Activated CD4-positive, alpha-beta T cell treated with anti-CD3 and anti-CD28 coated beads, Interleukin-2, amount 50 U/mL, for 48 hours (primary cell): Measurements from ENCODE around the gene C1RL.
"Not testable (repeated sequence)": the region's sequence is repeated elsewhere in the genome, so short reads cannot be mapped to it uniquely, and the experiment has no call there.

Experiments
- DNase-seq, 2 experiments: peaks; one replicate each; pipeline ENCODE4 v3.0.0-alpha.2; 2020

Gene C1RL

DNA sequence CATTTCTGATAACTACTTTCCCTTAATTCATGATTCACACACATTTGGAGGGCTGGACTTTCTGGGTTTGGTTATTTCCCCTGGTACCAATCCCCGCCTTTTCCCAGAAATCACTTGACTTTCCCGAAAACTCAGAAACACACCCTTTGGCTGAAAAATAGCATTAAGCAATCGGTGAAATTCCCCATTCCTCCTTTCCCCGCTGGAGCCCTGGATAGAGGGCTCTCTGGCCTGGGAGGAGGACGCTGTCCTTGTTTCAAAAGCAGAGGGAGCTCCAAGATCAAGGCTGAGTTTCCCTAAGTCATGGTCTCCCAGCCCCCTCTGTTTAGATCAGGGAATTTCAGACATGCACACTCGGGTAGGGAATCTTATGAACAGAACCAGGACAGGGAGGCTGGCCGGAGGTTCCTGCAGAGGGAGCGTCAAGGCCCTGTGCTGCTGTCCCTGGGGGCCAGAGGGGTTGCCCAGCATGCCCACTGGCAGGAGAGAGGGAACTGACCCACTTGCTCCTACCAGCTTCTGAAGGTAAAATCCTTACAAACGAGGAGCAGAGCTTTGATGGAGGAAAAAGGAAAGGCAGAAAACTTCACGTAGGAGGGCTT lies 48.6 kb downstream of the C1RL start, which contains the start of gene C1S:
C1S (plus strand) TSS at position 366 of the 602 bp plus-strand sequence. CDS start 1,195 bp downstream, outside the sequence.
- DNase-seq, result no peak

DNA sequence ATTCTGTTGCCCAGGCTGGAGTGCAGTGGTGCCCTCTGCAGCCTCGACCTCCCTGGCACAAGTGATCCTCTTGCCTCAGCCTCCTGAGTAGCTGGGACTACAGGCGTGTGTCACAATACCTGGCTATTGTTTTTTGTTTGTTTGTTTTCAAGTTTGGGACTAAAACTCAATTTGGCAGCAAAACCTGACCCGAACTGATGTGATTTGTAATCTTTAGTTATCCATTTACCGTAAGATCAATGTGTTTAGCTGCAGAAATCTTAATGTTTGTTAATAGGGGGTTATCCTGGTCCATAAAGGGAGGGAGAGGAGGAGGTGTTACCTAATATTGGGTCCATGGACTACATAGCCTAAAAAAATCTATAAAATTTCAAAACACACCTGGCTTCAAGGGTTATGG lies 49.2 kb downstream of the C1RL start:
- DNase-seq, result no peak

DNA sequence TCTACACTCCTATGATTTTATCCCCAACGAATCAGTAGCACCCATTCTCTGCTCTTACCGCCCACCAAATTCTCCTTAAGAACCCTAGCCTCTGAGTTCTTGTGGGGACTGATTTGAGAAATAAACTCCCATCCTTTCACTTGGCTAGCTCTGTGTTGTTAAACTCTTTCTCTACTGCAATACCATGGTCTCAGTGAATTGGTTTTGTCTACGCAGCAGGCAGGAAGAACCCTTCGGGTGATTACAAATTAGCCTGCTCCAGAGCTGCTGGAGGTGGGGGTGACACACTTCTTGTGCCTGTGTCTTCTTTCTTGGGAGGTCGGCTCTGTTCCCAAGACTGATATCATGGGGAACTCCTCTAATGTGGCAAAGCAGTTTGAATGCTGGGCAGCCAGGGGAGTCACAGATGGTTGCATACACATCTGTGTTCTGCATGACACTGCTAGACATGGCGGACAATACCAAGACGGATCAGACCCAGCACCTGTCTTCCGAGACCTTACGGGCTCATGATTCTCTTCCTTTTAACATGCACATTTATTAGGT lies 50.1 kb downstream of the C1RL start:
- no peak for DNase-seq

DNA sequence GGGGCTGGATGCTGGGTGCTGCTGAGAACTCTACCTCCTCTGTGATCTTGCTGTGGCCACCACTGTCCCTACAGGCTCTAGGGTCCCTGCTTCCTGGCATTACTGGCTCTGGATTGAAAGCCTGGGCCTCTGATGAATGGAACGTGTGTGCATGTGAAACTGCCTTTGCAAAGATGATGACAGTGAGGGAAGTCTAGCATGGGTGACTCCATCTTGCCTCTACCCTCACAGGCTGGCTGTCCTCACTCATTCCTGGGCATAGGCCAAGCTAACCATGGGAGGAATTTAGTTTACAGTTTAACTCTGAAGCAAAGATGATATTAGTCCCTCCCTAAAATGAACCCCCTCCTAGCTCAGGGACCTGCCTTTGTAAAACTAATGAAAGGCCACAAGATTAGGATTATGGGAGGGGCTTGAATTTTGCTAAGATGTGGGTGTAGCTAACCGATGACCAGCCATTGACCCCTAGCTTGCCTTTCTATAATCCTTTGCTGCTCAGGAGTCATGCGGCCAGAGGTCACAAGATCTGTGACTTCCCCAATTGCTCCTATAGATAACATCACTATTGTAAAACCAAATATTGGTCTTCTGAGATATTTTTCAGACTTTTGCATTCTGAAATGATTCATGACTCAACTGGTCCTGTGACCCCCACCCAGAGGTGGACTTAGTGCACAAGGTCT lies 50.7 kb downstream of the C1RL start:
- no peak for DNase-seq

DNA sequence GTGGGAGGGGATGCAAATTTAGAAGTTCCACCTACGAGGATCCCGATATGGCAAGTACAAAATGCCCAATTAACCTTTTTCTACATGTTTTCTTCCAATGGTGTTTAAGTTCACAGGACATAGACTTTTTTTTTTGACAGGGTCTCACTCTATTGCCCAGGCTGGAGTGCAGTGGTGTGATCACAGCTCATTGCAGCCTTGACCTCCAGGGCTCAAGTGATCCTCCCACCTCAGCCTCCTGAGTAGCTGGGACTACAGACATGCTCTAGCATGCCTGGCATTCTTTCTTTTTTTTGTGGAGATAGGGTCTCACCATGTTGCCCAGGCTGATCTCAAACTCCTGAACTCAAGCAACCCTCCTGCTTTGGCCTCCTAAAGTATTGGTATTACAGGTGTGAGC lies 53.3 kb downstream of the C1RL start:
- not testable (repeated sequence) for DNase-seq

DNA sequence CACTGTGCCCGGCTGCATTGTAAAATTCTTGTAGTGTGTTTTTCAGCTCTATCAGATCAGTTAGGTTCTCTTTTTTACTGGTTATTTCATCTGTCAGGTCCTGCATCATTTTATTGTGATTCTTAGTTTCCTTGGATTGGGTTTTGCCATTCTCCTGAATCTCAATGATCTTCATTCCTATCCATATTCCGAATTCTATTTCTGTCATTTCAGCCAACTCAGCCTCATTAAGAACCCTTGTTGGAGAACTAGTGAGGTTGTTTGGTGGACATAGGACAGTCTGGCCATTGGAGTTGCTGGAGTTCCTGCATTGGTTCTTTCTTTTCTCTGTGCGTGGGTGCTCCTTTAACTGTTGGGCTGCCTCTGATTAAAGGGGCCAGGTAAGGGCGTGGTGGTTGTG lies 54.1 kb downstream of the C1RL start:
- DNase-seq, result no peak

DNA sequence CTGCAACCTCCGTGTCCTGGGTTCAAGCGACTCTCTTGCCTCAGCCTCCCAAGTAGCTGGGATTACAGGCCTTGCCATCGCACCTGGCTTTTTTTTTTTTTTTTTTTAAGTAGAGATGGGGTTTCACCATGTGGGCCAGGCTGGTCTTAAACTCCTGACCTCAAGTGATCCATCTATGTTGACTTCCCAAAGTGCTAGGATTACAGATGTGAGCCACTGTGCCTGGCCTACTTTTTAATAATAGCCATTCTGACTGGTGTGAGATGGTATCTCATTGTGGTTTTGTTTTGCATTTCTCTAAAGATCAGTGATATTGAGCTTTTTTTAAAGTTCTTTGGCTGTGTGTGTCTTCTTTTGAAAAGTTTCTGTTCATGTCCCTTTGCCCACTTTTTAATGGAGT lies 59.0 kb downstream of the C1RL start:
- DNase-seq, result not testable (repeated sequence)

DNA sequence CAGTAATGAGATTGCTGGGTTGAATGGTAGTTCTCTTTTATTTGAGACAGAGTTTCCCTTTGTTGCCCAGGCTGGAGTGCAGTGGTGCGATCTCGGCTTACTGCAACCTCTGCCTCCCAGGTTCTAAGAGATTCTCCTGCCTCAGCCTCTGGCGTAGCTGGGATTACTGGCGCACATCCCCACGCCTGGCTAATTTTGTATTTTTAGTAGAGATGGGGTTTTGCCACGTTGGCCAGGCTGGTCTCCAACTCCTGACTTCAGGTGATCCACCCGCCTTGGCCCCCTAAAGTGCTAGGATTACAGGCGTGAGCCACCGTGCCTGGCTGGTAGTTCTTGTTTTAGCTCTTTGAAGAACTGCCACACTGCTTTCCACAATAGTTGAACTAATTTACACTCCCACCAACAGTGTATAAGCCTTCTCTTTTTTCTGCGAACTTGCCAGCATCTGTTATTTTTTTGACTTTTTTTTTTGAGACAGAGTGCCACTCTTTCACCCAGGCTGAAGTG lies 59.5 kb downstream of the C1RL start:
- DNase-seq, result not testable (repeated sequence)

DNA sequence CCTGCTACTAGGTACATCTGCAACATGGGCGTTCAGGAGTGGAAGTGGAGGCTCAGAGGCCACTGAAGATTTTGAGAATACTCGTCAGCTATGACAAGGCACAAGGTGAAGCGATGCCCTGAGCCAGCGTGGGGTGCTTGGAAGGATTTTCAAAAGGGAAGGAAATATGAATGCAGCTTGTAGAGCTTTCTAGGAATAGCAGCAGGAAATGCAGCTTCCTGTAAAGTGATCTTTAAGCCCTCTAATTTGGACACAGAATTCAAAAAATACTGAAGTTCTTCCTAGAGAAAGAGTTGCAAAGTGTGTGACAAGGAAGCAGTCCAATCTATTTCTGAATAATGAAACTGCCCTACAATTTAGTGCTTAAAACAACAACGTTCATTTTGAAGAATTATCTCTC lies 61.7 kb downstream of the C1RL start:
- DNase-seq, result no peak

DNA sequence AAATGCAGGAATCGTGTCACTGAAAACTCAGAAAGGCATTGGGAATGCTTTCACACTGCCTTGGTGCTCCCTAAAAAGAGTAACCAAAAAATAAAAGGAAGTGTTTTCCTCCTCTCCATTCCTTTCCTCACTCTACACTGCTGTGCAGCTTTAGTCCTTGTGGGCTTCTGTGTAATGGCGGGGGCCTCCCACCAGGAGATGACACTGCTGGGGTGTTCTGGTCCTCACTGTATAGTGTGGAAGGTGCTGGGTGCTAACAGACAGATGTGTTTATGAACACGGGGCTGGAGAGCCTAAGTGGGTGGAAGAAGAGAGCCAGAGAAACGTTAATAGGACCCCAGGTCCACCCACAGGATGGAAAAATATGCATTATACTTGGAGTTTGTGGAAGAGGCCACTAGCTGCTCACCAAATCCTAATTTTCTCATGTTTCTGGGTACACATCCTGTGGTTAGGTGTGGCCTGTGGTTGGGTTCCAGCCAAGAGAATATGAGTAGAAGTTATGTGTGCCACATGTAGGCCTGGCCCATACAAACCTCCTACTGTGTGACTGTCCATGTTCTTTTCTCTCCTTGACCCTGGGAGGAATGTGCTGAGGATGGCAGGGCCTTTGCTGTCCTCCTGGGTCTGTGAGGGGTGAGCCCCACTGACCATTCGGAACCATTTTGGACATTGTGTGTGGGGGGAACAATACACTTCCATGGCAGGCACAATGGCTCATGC lies 62.5 kb downstream of the C1RL start:
- no peak for DNase-seq

DNA sequence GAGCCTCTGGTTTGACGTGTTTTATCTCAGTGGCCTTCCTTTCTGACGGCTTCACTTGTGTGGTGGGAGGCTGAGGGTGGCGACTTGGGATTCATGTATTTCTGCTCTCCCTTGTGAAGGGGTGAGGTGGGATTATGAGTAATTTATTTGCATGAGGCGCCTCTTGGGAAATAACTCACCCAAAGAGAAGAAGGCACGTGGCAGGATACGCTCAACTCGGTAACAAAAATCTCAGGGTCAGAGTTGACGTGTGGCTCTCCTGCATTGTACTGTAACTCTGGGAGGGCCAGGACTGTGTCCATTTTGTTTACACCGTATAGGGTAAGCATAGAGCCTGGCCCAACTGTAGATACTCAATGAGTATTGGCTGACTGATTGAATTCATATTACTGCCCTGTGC lies 63.1 kb downstream of the C1RL start:
- no peak for DNase-seq
